Osteocyte (in vitro differentiated cells): ENCODE measurements around the gene PKHD1. TPM values are rescaled to one million over a fixed set of nuclear protein-coding genes. Genes with fewer than 3 reads are reported as not detected.

ENCODE experiments used
- DNase-seq: peaks from one replicate; pipeline ENCODE4 v3.0.0; 2021; ENCODE audit warnings: mixed read lengths; ENCODE audit not compliant: unreplicated experiment; ENCODE audit errors: extremely low spot score
- H3K27ac Mint-ChIP-seq: one replicate; pipeline ENCODE4 v1.8.0; 2021; ENCODE audit warnings: mild to moderate bottlenecking, mixed read lengths; ENCODE audit not compliant: unreplicated experiment
- H3K27me3 Mint-ChIP-seq: one replicate; pipeline ENCODE4 v1.8.0; 2021; ENCODE audit warnings: mixed read lengths; ENCODE audit not compliant: unreplicated experiment
- H3K36me3 Mint-ChIP-seq: one replicate; pipeline ENCODE4 v1.8.0; 2021; ENCODE audit warnings: mixed read lengths; ENCODE audit not compliant: unreplicated experiment
- H3K4me1 Mint-ChIP-seq: one replicate; pipeline ENCODE4 v1.8.0; 2021; ENCODE audit warnings: mixed read lengths; ENCODE audit not compliant: unreplicated experiment
- H3K4me3 Mint-ChIP-seq: one replicate; pipeline ENCODE4 v1.8.0; 2021; ENCODE audit warnings: mild to moderate bottlenecking, moderate library complexity, mixed read lengths; ENCODE audit not compliant: unreplicated experiment
- H3K9me3 Mint-ChIP-seq: one replicate; pipeline ENCODE4 v1.8.0; 2021; ENCODE audit warnings: mixed read lengths; ENCODE audit not compliant: unreplicated experiment
- total RNA-seq: library from RNA; stranded (reverse); gene quantifications from 2 replicates; pipeline ENCODE4 v1.2.1, GENCODE V29; 2021
- TF ChIP-seq, protein P1 (sequence below): fragments of 200-600 bp; sonication (generic); IDR thresholded peaks from 2 replicates; pipeline ENCODE4 v1.5.0; 2021; ENCODE audit warnings: antibody characterized with exemption, mild to moderate bottlenecking, moderate library complexity

PKHD1 gene
- total RNA-seq, 1 donor from 2014 or later = not detected

DNA sequence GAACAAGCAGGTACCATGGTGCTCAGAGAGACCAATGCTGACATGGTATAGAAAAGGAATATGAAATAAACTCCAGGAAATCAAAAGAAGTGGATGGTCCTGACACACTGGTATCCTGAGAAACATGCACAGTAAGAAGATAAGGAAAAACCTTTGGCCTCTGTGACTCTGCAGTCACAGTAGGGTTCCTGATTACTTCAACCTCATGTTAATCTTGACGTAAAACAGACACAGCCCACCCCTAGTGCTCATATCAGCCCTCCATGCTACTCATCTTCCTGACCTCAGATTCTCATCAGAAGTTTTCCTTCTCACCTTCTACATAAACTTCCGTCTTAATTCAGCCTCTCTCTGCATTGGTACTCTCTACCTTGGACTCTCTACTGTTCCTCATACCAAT lies 240.9 kb downstream of the PKHD1 start:
- Mint-ChIP-seq H3K27me3 (peaks cover 6% of the 10 kb centered on the region), H3K27ac (no peak overlapping the region), H3K4me1 (peaks cover 10% of the 10 kb centered on the region), H3K9me3 (peaks cover 5% of the 10 kb centered on the region), H3K36me3 (no peaks in the 10 kb centered on the region), H3K4me3 (no peak overlapping the region)
- TF ChIP-seq, protein P1, sequence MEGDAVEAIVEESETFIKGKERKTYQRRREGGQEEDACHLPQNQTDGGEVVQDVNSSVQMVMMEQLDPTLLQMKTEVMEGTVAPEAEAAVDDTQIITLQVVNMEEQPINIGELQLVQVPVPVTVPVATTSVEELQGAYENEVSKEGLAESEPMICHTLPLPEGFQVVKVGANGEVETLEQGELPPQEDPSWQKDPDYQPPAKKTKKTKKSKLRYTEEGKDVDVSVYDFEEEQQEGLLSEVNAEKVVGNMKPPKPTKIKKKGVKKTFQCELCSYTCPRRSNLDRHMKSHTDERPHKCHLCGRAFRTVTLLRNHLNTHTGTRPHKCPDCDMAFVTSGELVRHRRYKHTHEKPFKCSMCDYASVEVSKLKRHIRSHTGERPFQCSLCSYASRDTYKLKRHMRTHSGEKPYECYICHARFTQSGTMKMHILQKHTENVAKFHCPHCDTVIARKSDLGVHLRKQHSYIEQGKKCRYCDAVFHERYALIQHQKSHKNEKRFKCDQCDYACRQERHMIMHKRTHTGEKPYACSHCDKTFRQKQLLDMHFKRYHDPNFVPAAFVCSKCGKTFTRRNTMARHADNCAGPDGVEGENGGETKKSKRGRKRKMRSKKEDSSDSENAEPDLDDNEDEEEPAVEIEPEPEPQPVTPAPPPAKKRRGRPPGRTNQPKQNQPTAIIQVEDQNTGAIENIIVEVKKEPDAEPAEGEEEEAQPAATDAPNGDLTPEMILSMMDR = no peak
- no peak for DNase-seq

DNA sequence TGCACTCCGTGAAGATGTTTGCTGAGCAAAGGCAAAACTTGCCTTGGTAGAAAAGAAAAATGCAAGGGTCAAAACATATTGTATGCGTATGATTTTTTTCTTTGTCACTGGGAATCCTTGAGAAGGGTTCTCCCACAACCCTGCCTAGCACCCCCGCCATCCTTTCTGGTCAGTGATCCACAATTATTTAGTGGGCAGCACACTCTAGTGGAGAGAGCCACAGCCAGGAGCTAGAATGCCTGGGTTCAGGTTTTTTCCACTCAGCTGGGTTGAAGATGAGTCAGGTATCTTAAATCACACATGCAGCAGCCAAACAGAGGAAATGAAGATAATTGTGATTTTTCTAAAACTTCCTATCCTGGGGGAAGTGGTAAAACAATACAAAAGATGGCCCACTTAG lies 243.1 kb downstream of the PKHD1 start:
- H3K27ac Mint-ChIP-seq = no peak overlapping the region
- peaks cover 6% of the 10 kb centered on the region for H3K27me3 Mint-ChIP-seq
- H3K9me3 Mint-ChIP-seq = peaks cover 2% of the 10 kb centered on the region
- TF ChIP-seq, protein P1 = peak; percentile 60
- DNase-seq = no peak
- no peaks in the 10 kb centered on the region for H3K36me3 Mint-ChIP-seq
- H3K4me1 Mint-ChIP-seq = peaks cover 10% of the 10 kb centered on the region
- no peak overlapping the region for H3K4me3 Mint-ChIP-seq

DNA sequence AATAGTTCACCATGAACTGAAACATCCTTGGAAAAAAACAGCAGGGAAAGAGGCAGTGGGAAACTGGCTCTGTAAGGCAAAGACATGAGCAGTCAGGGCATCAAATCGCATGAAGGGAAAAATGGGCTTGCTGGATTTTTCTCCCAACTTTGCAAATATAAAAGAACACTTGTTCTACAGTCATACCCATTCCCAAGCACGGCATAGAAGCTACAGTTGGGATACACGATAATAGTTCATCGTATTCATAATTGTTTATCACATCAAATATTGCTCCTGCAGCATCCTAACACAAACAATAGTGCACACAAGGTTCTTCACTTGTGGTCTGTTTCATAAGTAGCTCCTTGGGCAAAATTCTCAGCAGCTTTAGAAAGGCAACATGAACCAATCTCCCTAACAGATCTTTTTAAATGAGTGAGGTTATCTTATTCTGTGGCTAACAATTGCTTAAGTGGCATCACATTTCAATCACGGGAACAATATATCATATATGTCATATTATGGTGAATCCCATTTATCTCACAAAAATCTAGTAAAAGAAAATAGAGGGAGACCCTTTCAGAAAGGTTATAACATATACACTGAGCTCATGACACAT lies 243.9 kb downstream of the PKHD1 start:
- H3K4me1 Mint-ChIP-seq = peaks cover 10% of the 10 kb centered on the region
- no peaks in the 10 kb centered on the region for H3K36me3 Mint-ChIP-seq
- no peak overlapping the region for H3K4me3 Mint-ChIP-seq

DNA sequence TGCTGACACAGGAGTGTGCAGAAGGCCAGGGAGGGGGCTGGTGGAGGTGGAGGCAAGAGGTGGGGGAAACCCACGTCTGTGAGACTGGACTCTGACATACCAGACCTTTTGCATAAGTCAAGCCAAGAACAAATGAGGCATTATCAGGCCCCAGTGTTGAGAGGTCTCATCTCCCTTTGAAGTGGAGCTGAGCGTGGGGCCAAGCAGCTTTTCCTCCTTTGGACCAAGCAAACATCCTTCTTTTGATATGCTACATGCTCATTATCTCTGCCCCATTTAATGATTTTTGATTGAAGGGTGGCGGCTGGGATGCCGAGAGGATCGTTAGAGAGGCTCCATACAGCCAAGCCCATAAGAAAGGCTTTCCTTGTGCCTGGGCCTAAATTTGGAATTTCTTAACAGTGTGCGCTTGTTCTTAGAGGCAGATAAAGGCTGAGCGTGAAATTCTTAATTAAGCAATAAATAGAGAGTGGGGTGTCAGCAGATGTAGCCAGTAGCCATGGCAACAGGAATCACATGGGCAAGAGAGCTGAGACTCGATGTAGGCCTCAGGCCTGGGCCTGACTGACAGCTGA lies 244.5 kb downstream of the PKHD1 start:
- H3K4me3 Mint-ChIP-seq = no peak overlapping the region

More for the DNA sequence above, 243.9 kb downstream of the PKHD1 start:
- no peak for DNase-seq
- TF ChIP-seq, protein P1 = no peak
- H3K9me3 Mint-ChIP-seq = no peaks in the 10 kb centered on the region
- H3K27ac Mint-ChIP-seq = no peak overlapping the region
- H3K27me3 Mint-ChIP-seq = peaks cover 6% of the 10 kb centered on the region

More for the DNA sequence above, 244.5 kb downstream of the PKHD1 start:
- H3K27ac Mint-ChIP-seq = no peak overlapping the region
- H3K9me3 Mint-ChIP-seq = no peaks in the 10 kb centered on the region
- peaks cover 10% of the 10 kb centered on the region for H3K4me1 Mint-ChIP-seq
- TF ChIP-seq, protein P1 = no peak
- no peak for DNase-seq
- H3K36me3 Mint-ChIP-seq = no peaks in the 10 kb centered on the region
- peaks cover 6% of the 10 kb centered on the region for H3K27me3 Mint-ChIP-seq
